Peyer's patch (tissue), 4 donors: ENCODE results near the gene FARP1. TPM values are rescaled to one million over a fixed set of nuclear protein-coding genes. Genes with fewer than 3 reads are reported as not detected.

Experiments used
- DNase-seq, 3 donors: peaks; one replicate each; pipeline ENCODE4 v3.0.0-alpha.2; 2017 to 2019
- H3K27ac ChIP-seq, 4 donors: fragments of 200-600 bp; sonication (generic); one replicate each; pipeline ENCODE4 v1.5.1; 2016 to 2019
- H3K27me3 ChIP-seq, 2 donors: fragments of 200-600 bp; sonication (generic); one replicate each; pipeline ENCODE4 v1.5.1; 2019
- H3K36me3 ChIP-seq, 3 donors: fragments of 200-600 bp; sonication (generic); one replicate each; pipeline ENCODE4 v1.5.1; 2016 to 2019
- H3K4me1 ChIP-seq, 4 donors: fragments of 200-600 bp; sonication (generic); one replicate each; pipeline ENCODE4 v1.5.1; 2016 to 2019
- H3K4me3 ChIP-seq, 4 donors: fragments of 200-600 bp; sonication (generic); 1 replicate in 3 of 4; 2 replicates in 1 of 4; pipeline ENCODE4 v1.5.1; 2016 to 2019; ENCODE audit warnings: mild to moderate bottlenecking in 1 of 4
- H3K9me3 ChIP-seq, 4 donors: fragments of 200-600 bp; sonication (generic); one replicate each; pipeline ENCODE4 v1.5.1; 2016 to 2019; ENCODE audit warnings: mild to moderate bottlenecking in 1 of 4
- CTCF ChIP-seq, 6 experiments: fragments of 450-650 bp in 4 of 6; fragments of 200-600 bp in 2 of 6; sonication (generic) in 1 of 6; IDR thresholded peaks; one replicate each; pipeline ENCODE4 v1.5.1; 2017 to 2019; ENCODE audit warnings: antibody characterized with exemption in 6 of 6, mild to moderate bottlenecking in 3 of 6, moderate library complexity in 1 of 6
- POLR2A ChIP-seq, 2 donors: fragments of 450-650 bp; IDR thresholded peaks; one replicate each; pipeline ENCODE4 v1.5.1; 2017; ENCODE audit warnings: antibody characterized with exemption in 2 of 2, mild to moderate bottlenecking in 2 of 2, moderate library complexity in 2 of 2
- total RNA-seq, 4 donors: library from RNA; depleted of rRNA; stranded (reverse); fragments of >200 nt; gene quantifications; one replicate each; pipeline ENCODE4 v1.1.0, GENCODE V29; 2016

FARP1 gene
- total RNA-seq, 4 donors from 2014 or later: 10.6 to 61.1 (median 14.9) TPM

GRCh38 chr13:98459721-98460370 is 317.0 kb downstream of the FARP1 start:
- no peak overlapping the region for H3K27ac ChIP-seq

GRCh38 chr13:98460516-98460915 is 317.6 kb downstream of the FARP1 start:
- no peaks in the 10 kb centered on the region for H3K27me3 ChIP-seq
- peaks cover 0 to 96% (median 0%) of the 10 kb centered on the region in 3 donors for H3K36me3 ChIP-seq
- no peak for TF ChIP-seq CTCF (IDR thresholded peaks at IDR 0.05)
- no peak for TF ChIP-seq POLR2A (IDR thresholded peaks at IDR 0.05)
- H3K4me3 ChIP-seq: no peak overlapping the region
- H3K9me3 ChIP-seq: no peaks in the 10 kb centered on the region
- no peak overlapping the region for H3K27ac ChIP-seq
- no peaks in the 10 kb centered on the region for H3K4me1 ChIP-seq
- DNase-seq: no peak

More at GRCh38 chr13:98459721-98460370, 317.0 kb downstream of the FARP1 start:
- Histone ChIP-seq H3K9me3 (no peaks in the 10 kb centered on the region), H3K27me3 (no peaks in the 10 kb centered on the region), H3K4me3 (no peak overlapping the region), H3K36me3 (peaks cover 0 to 96% (median 0%) of the 10 kb centered on the region in 3 donors), H3K4me1 (no peaks in the 10 kb centered on the region)
- TF ChIP-seq POLR2A (IDR thresholded peaks at IDR 0.05) (no peak), CTCF (IDR thresholded peaks at IDR 0.05) (no peak)
- no peak for DNase-seq

GRCh38 chr13:98461486-98462240 is 318.8 kb downstream of the FARP1 start:
- no peak for DNase-seq
- Histone ChIP-seq H3K27ac (no peak overlapping the region), H3K4me1 (peaks cover 0 to 6% (median 0%) of the 10 kb centered on the region in 4 donors), H3K9me3 (no peaks in the 10 kb centered on the region), H3K27me3 (no peaks in the 10 kb centered on the region), H3K4me3 (no peak overlapping the region), H3K36me3 (peaks cover 0 to 96% (median 0%) of the 10 kb centered on the region in 3 donors)
- no peak for TF ChIP-seq CTCF (IDR thresholded peaks at IDR 0.05)
- no peak for TF ChIP-seq POLR2A (IDR thresholded peaks at IDR 0.05)

GRCh38 chr13:98462241-98462882 is 319.5 kb downstream of the FARP1 start:
- H3K36me3 ChIP-seq: peaks cover 0 to 91% (median 0%) of the 10 kb centered on the region in 3 donors
- TF ChIP-seq POLR2A (IDR thresholded peaks at IDR 0.05): no peak
- TF ChIP-seq CTCF (IDR thresholded peaks at IDR 0.05): no peak
- DNase-seq: peak in 1 of 3 donors; percentile 36
- no peak overlapping the region for H3K4me3 ChIP-seq
- H3K9me3 ChIP-seq: no peaks in the 10 kb centered on the region
- H3K27ac ChIP-seq: no peak overlapping the region
- H3K4me1 ChIP-seq: peaks cover 0 to 11% (median 0%) of the 10 kb centered on the region in 4 donors
- no peaks in the 10 kb centered on the region for H3K27me3 ChIP-seq

- Histone ChIP-seq H3K4me1 (peaks cover 0 to 15% (median 0%) of the 10 kb centered on the region in 4 donors), H3K9me3 (no peaks in the 10 kb centered on the region), H3K4me3 (no peak overlapping the region), H3K27me3 (no peaks in the 10 kb centered on the region), H3K36me3 (peaks cover 0 to 91% (median 0%) of the 10 kb centered on the region in 3 donors), H3K27ac (no peak overlapping the region)
- TF ChIP-seq CTCF (IDR thresholded peaks at IDR 0.05) (no peak), POLR2A (IDR thresholded peaks at IDR 0.05) (no peak)
- no peak for DNase-seq
Observed at GRCh38 chr13:98462946-98463345, 320.1 kb downstream of the FARP1 start.
